ENCODE results near the gene ZKSCAN1.

Gene ZKSCAN1

GRCh38 chr7:100081535-100082102, 66.2 kb downstream of the ZKSCAN1 start, which contains the start of gene ZNF3:
Gene ZNF3, minus strand, starts transcription at chr7:100081723. Its CDS starts 4,366 bp downstream, at chr7:100077357.
- DNase-seq, result peak; percentile 99

GRCh38 chr7:100082978-100083377, 67.6 kb downstream of the ZKSCAN1 start:
- no peak for DNase-seq

GRCh38 chr7:100085515-100085914, 70.1 kb downstream of the ZKSCAN1 start:
- DNase-seq, result no peak

GRCh38 chr7:100087055-100087750, 71.8 kb downstream of the ZKSCAN1 start:
- no peak for DNase-seq

- no peak for DNase-seq
These were observed 72.8 kb downstream of the ZKSCAN1 start for GRCh38 chr7:100088095-100088620.

GRCh38 chr7:100088621-100089457, 73.4 kb downstream of the ZKSCAN1 start, which contains the start of gene COPS6:
Gene COPS6, plus strand, starts transcription at chr7:100088969. Its CDS starts 22 bp downstream, at chr7:100088991.
- peak; percentile 88 for DNase-seq

GRCh38 chr7:100089458-100090196, 74.2 kb downstream of the ZKSCAN1 start:
- no peak for DNase-seq

GRCh38 chr7:100090527-100091410, 75.4 kb downstream of the ZKSCAN1 start:
- DNase-seq, result no peak

Data from CD4-positive, alpha-beta T cell treated with Interleukin-17A for 1 hour (primary cell).